CD14-positive monocyte (primary cell): ENCODE measurements around the gene CDS1. TPM values are rescaled to one million over a fixed set of nuclear protein-coding genes. Genes with fewer than 3 reads are reported as not detected.
"Not testable (repeated sequence)": the region's sequence is repeated elsewhere in the genome, so short reads cannot be mapped to it uniquely, and the experiment has no call there.

ENCODE experiments used
- DNase-seq, 3 donors: peaks; one replicate each; pipeline ENCODE4 v3.0.0-alpha.2; 2011 to 2022
- H2AFZ ChIP-seq: 2 replicates; pipeline ENCODE4 v1.6.0; 2012; ENCODE audit warnings: mild to moderate bottlenecking, low read depth, low read length, inconsistent platforms; ENCODE audit not compliant: insufficient read depth, poor library complexity, severe bottlenecking
- H3K27ac ChIP-seq, 2 donors: 1 replicate in 1 of 2; 2 replicates in 1 of 2; pipeline ENCODE4 v1.5.1; 2012 to 2013; ENCODE audit warnings: low read length in 2 of 2, control low read depth in 1 of 2, inconsistent platforms in 1 of 2, low read depth in 1 of 2, mild to moderate bottlenecking in 1 of 2
- H3K27me3 ChIP-seq, 2 donors: one replicate each; pipeline versions ENCODE4 v1.6.0 to v1.6.1; 2011 to 2013; ENCODE audit warnings: low read length in 2 of 2; ENCODE audit not compliant: control insufficient read depth in 2 of 2, insufficient read depth in 2 of 2
- H3K36me3 ChIP-seq, 2 donors: replicated peaks in 1 of 2; 1 replicate in 1 of 2; 2 replicates in 1 of 2; pipeline versions ENCODE4 v1.5.1 to v1.6.1; 2012 to 2013; ENCODE audit warnings: low read length in 2 of 2, control low read depth in 1 of 2, inconsistent platforms in 1 of 2, mild to moderate bottlenecking in 1 of 2; ENCODE audit not compliant: insufficient read depth in 2 of 2, control insufficient read depth in 1 of 2
- H3K4me1 ChIP-seq, 2 donors: 1 replicate in 1 of 2; 2 replicates in 1 of 2; pipeline versions ENCODE4 v1.5.1 to v1.6.1; 2012 to 2013; ENCODE audit warnings: low read length in 2 of 2, control low read depth in 1 of 2, inconsistent platforms in 1 of 2, mild to moderate bottlenecking in 1 of 2, moderate library complexity in 1 of 2; ENCODE audit not compliant: insufficient read depth in 2 of 2, control insufficient read depth in 1 of 2
- H3K4me2 ChIP-seq: replicated peaks from 2 replicates; pipeline ENCODE3; 2012; ENCODE audit warnings: low read length, moderate library complexity, mild to moderate bottlenecking; ENCODE audit not compliant: poor library complexity, severe bottlenecking; ENCODE audit errors: extremely low read depth
- H3K4me3 ChIP-seq, 3 experiments: fragments of 200-600 bp in 1 of 3; sonication (generic) in 1 of 3; replicated peaks in 1 of 3; 1 replicate in 2 of 3; 2 replicates in 1 of 3; pipeline ENCODE4 v1.5.1; 2011 to 2013; ENCODE audit warnings: low read length in 3 of 3, mild to moderate bottlenecking in 3 of 3, control low read depth in 2 of 3, low read depth in 2 of 3, inconsistent platforms in 1 of 3, moderate library complexity in 1 of 3
- H3K79me2 ChIP-seq: 2 replicates; pipeline ENCODE4 v1.6.0; 2012; ENCODE audit warnings: mild to moderate bottlenecking, control low read depth, inconsistent platforms, low read length, moderate library complexity; ENCODE audit not compliant: insufficient read depth
- H3K9ac ChIP-seq: 2 replicates; pipeline ENCODE4 v1.6.0; 2017; ENCODE audit warnings: low read length, mild to moderate bottlenecking; ENCODE audit not compliant: insufficient read depth, poor library complexity, severe bottlenecking
- H3K9me3 ChIP-seq, 2 donors: replicated peaks in 1 of 2; 1 replicate in 1 of 2; 2 replicates in 1 of 2; pipeline versions ENCODE4 v1.5.1 to v1.6.1; 2012 to 2013; ENCODE audit warnings: low read length in 2 of 2, control low read depth in 1 of 2; ENCODE audit not compliant: control insufficient read depth in 1 of 2, insufficient read depth in 1 of 2
- H4K20me1 ChIP-seq: 2 replicates; pipeline ENCODE4 v1.6.0; 2012; ENCODE audit warnings: mild to moderate bottlenecking, low read length, control low read depth, moderate library complexity; ENCODE audit not compliant: insufficient read depth
- H3K27ac Mint-ChIP-seq, 7 donors: one replicate each; pipeline ENCODE4 v1.8.0; 2020; ENCODE audit warnings: mild to moderate bottlenecking in 7 of 7, mixed read lengths in 7 of 7, moderate library complexity in 6 of 7, inconsistent platforms in 2 of 7
- H3K27me3 Mint-ChIP-seq, 3 donors: one replicate each; pipeline ENCODE4 v1.8.0; 2021 to 2022; ENCODE audit warnings: low read depth in 3 of 3, mild to moderate bottlenecking in 3 of 3, mixed read lengths in 3 of 3, moderate library complexity in 3 of 3, inconsistent platforms in 1 of 3
- H3K36me3 Mint-ChIP-seq, 2 donors: one replicate each; pipeline ENCODE4 v1.8.0; 2020; ENCODE audit warnings: mixed read lengths in 2 of 2, inconsistent platforms in 1 of 2, mild to moderate bottlenecking in 1 of 2
- H3K4me1 Mint-ChIP-seq: one replicate; pipeline ENCODE4 v1.8.0; 2020; ENCODE audit warnings: mild to moderate bottlenecking, mixed read lengths
- H3K4me3 Mint-ChIP-seq, 2 donors: one replicate each; pipeline ENCODE4 v1.8.0; 2020; ENCODE audit warnings: mild to moderate bottlenecking in 2 of 2, mixed read lengths in 2 of 2, moderate library complexity in 1 of 2
- H3K9me3 Mint-ChIP-seq, 7 donors: one replicate each; pipeline ENCODE4 v1.8.0; 2020 to 2022; ENCODE audit warnings: mixed read lengths in 7 of 7, mild to moderate bottlenecking in 6 of 7, moderate library complexity in 6 of 7, inconsistent platforms in 2 of 7
- CTCF ChIP-seq: fragments of 200-600 bp; IDR thresholded peaks from one replicate; pipeline ENCODE4 v1.8.0; 2022; ENCODE audit warnings: antibody characterized with exemption, mild to moderate bottlenecking
- WGBS: methylation state at CpG from one replicate; pipeline ENCODE4 v1.1.5; 2013; ENCODE audit warnings: missing lambda C conversion rate; ENCODE audit not compliant: insufficient coverage; 5-methylcytosine and 5-hydroxymethylcytosine counted together
- intact Hi-C, 2 donors: fragments of 100-400 bp; cut with micrococcal nuclease; formaldehyde crosslinking; loops; one replicate each; pipeline versions ENCODE4 v1.15.0 to v1.15.1; 2023
- polyA plus RNA-seq, 3 donors: library from polyadenylated mRNA; depleted of rRNA in 1 of 3; unstranded in 2 of 3; stranded (reverse) in 1 of 3; fragments of 300-500 nt in 2 of 3; fragments of >200 nt in 1 of 3; fragmentation: Illumina TruSeq in 2 of 3; gene quantifications; 1 replicate in 2 of 3; 2 replicates in 1 of 3; pipeline ENCODE4 v1.2.3, GENCODE V29; 2012 to 2021

CDS1 gene
- polyA plus RNA-seq, 3 donors = 0.12 to 0.15 (median 0.13) TPM

- DNase-seq = peak; percentile 23 to 35 (median 25)
- peak overlapping the region in 1 of 2 donors; percentile 57 for H3K27ac ChIP-seq
- TF ChIP-seq CTCF = no peak
- Mint-ChIP-seq H3K4me1 (peaks cover 31% of the 10 kb centered on the region), H3K4me3 (no peak overlapping the region), H3K9me3 (no peaks in the 10 kb centered on the region), H3K27me3 (no peaks in the 10 kb centered on the region), H3K27ac (peak overlapping the region in 5 of 7 donors; percentile 12 to 42 (median 35)), H3K36me3 (peaks cover 82 to 95% of the 10 kb centered on the region in 2 donors)
- H3K9me3 ChIP-seq = no peaks in the 10 kb centered on the region
- H3K27me3 ChIP-seq = no peaks in the 10 kb centered on the region
- no peak overlapping the region for H3K9ac ChIP-seq
- no peak overlapping the region for H2AFZ ChIP-seq
- no CpG with 5 or more reads among the region's 2 CpGs for WGBS
- H3K4me3 ChIP-seq = peak overlapping the region in 1 of 3 experiments; percentile 3
- peak overlapping the region; percentile 14 for H3K4me2 ChIP-seq
- H3K79me2 ChIP-seq = no peaks in the 10 kb centered on the region
- H3K4me1 ChIP-seq = peaks cover 24 to 28% of the 10 kb centered on the region in 2 donors
- intact Hi-C loops = loop anchor here in 1 of 2 donors (5.0 kb wide), 1 partner anchor 99 kb away; the partner anchor contains the start of gene CDS1
- H4K20me1 ChIP-seq = peaks cover 24% of the 10 kb centered on the region
- H3K36me3 ChIP-seq = peaks cover 75 to 98% of the 10 kb centered on the region in 2 donors
These were observed 98.8 kb downstream of the CDS1 start for GRCh38 chr4:84681486-84682274.

- H3K4me2 ChIP-seq = not testable (repeated sequence)
- 89% methylated on average over 4 of the region's 4 CpGs for WGBS
- intact Hi-C loops = loop anchor here in 1 of 2 donors (5.0 kb wide), 1 partner anchor 100 kb away; the partner anchor contains the start of gene CDS1
These were observed 99.7 kb downstream of the CDS1 start for GRCh38 chr4:84682661-84683060.

More at GRCh38 chr4:84682661-84683060, 99.7 kb downstream of the CDS1 start:
- not testable (repeated sequence) for H3K9me3 ChIP-seq, H3K4me3 ChIP-seq, H3K79me2 ChIP-seq, H3K27me3 ChIP-seq, H3K27me3 Mint-ChIP-seq, DNase-seq, H3K9me3 Mint-ChIP-seq, H3K4me3 Mint-ChIP-seq, H3K27ac ChIP-seq, H3K9ac ChIP-seq, H2AFZ ChIP-seq
- Histone ChIP-seq H4K20me1 (peaks cover 24% of the 10 kb centered on the region), H3K4me1 (peaks cover 24 to 28% of the 10 kb centered on the region in 2 donors), H3K36me3 (peaks cover 71 to 98% of the 10 kb centered on the region in 2 donors)
- H3K27ac Mint-ChIP-seq = peak overlapping the region in 2 of 7 donors; percentile 12 to 30
- peaks cover 80 to 95% of the 10 kb centered on the region in 2 donors for H3K36me3 Mint-ChIP-seq
- H3K4me1 Mint-ChIP-seq = peaks cover 31% of the 10 kb centered on the region
